H9 (cell line): ENCODE measurements around the gene VPS72. TPM values are rescaled to one million over a fixed set of nuclear protein-coding genes. Genes with fewer than 3 reads are reported as not detected.

ENCODE experiments used
- DNase-seq: peaks from one replicate; pipeline ENCODE4 v3.0.0-alpha.2; 2017
- H2AFZ ChIP-seq: one replicate; pipeline ENCODE4 v1.6.1; 2013; ENCODE audit warnings: mild to moderate bottlenecking, low read length, control low read depth, moderate library complexity
- H2AK5ac ChIP-seq: 2 replicates; pipeline ENCODE4 v1.6.1; 2013; ENCODE audit warnings: low read length, control low read depth, mixed read lengths; ENCODE audit not compliant: insufficient read length
- H2BK120ac ChIP-seq: one replicate; pipeline ENCODE4 v1.6.1; 2013; ENCODE audit warnings: low read depth, mild to moderate bottlenecking, low read length, control low read depth, inconsistent platforms; ENCODE audit not compliant: poor library complexity, severe bottlenecking
- H2BK12ac ChIP-seq: 2 replicates; pipeline ENCODE4 v1.6.1; 2013; ENCODE audit warnings: low read length, control low read depth, mixed read lengths, low read depth; ENCODE audit not compliant: insufficient read length
- H2BK15ac ChIP-seq: 2 replicates; pipeline ENCODE4 v1.6.1; 2013; ENCODE audit warnings: low read depth, low read length, control low read depth
- H2BK20ac ChIP-seq: one replicate; pipeline ENCODE4 v1.6.1; 2013; ENCODE audit warnings: low read depth, mild to moderate bottlenecking, low read length, control low read depth, inconsistent platforms; ENCODE audit not compliant: poor library complexity, severe bottlenecking
- H2BK5ac ChIP-seq: 2 replicates; pipeline ENCODE4 v1.6.1; 2013; ENCODE audit warnings: low read length, control low read depth, mixed read lengths; ENCODE audit not compliant: insufficient read length
- H3K14ac ChIP-seq: 2 replicates; pipeline ENCODE4 v1.6.1; 2013; ENCODE audit warnings: low read length, control low read depth; ENCODE audit not compliant: insufficient read depth
- H3K18ac ChIP-seq: 2 replicates; pipeline ENCODE4 v1.6.1; 2013; ENCODE audit warnings: low read depth, mild to moderate bottlenecking, mixed read lengths, low read length, control low read depth; ENCODE audit not compliant: insufficient read length
- H3K23ac ChIP-seq: 2 replicates; pipeline ENCODE4 v1.6.1; 2013; ENCODE audit warnings: low read length, control low read depth, mixed read lengths, low read depth; ENCODE audit not compliant: insufficient read length
- H3K23me2 ChIP-seq: 2 replicates; pipeline ENCODE4 v1.6.1; 2013; ENCODE audit warnings: low read depth, mild to moderate bottlenecking, mixed read lengths, low read length, control low read depth; ENCODE audit not compliant: insufficient read length, poor library complexity, severe bottlenecking
- H3K27ac ChIP-seq: 2 replicates; pipeline ENCODE4 v1.5.1; 2013; ENCODE audit warnings: low read length, control low read depth, mixed read lengths, low read depth; ENCODE audit not compliant: insufficient read length
- H3K27me3 ChIP-seq: 2 replicates; pipeline ENCODE4 v1.6.1; 2013; ENCODE audit warnings: low read length, control low read depth, inconsistent platforms; ENCODE audit not compliant: insufficient read depth
- H3K4ac ChIP-seq: 2 replicates; pipeline ENCODE4 v1.6.1; 2013; ENCODE audit warnings: low read depth, mild to moderate bottlenecking, control low read depth, inconsistent platforms, low read length, moderate library complexity
- H3K4me1 ChIP-seq: 2 replicates; pipeline ENCODE4 v1.6.1; 2013; ENCODE audit warnings: low read length, control low read depth, inconsistent platforms; ENCODE audit not compliant: insufficient read depth
- H3K4me2 ChIP-seq: 2 replicates; pipeline ENCODE4 v1.6.1; 2013; ENCODE audit warnings: low read length, control low read depth, mixed read lengths; ENCODE audit not compliant: insufficient read length, insufficient read depth
- H3K56ac ChIP-seq: 2 replicates; pipeline ENCODE4 v1.6.1; 2013; ENCODE audit warnings: low read depth, mild to moderate bottlenecking, mixed read lengths, low read length, control low read depth; ENCODE audit not compliant: insufficient read length
- H3K79me1 ChIP-seq: 2 replicates; pipeline ENCODE4 v1.6.1; 2013; ENCODE audit warnings: low read depth, mild to moderate bottlenecking, moderate library complexity, low read length, control low read depth, inconsistent platforms; ENCODE audit not compliant: insufficient read depth, poor library complexity, severe bottlenecking
- H3K79me2 ChIP-seq: 2 replicates; pipeline ENCODE4 v1.6.1; 2013; ENCODE audit warnings: low read length, control low read depth, inconsistent platforms; ENCODE audit not compliant: insufficient read depth
- H3K9ac ChIP-seq: 2 replicates; pipeline ENCODE4 v1.6.1; 2013; ENCODE audit warnings: low read length, control low read depth, mixed read lengths; ENCODE audit not compliant: insufficient read length; ENCODE audit errors: extremely low read depth
- H3K9me3 ChIP-seq: one replicate; pipeline ENCODE4 v1.6.1; 2013; ENCODE audit warnings: low read depth, low read length, inconsistent platforms; ENCODE audit not compliant: control insufficient read depth
- H3T11ph ChIP-seq: one replicate; pipeline ENCODE4 v1.6.1; 2013; ENCODE audit warnings: mild to moderate bottlenecking, low read length, control low read depth, inconsistent platforms
- H4K20me1 ChIP-seq: one replicate; pipeline ENCODE4 v1.6.1; 2013; ENCODE audit not compliant: control insufficient read depth, insufficient read length, insufficient read depth
- H4K5ac ChIP-seq: 2 replicates; pipeline ENCODE4 v1.6.1; 2013; ENCODE audit warnings: low read depth, mild to moderate bottlenecking, mixed read lengths, low read length, control low read depth; ENCODE audit not compliant: insufficient read length
- H4K8ac ChIP-seq: replicated peaks from 2 replicates; pipeline ENCODE4 v1.6.1; 2013; ENCODE audit warnings: low read length, control low read depth, mixed read lengths, low read depth; ENCODE audit not compliant: insufficient read length
- H4K91ac ChIP-seq: 2 replicates; pipeline ENCODE4 v1.6.1; 2013; ENCODE audit warnings: low read depth, mild to moderate bottlenecking, moderate library complexity, mixed read lengths, low read length, control low read depth; ENCODE audit not compliant: insufficient read length
- H3K27ac Mint-ChIP-seq, 3 experiments: 2 replicates in 2 of 3; 3 replicates in 1 of 3; pipeline ENCODE4 v1.8.0; 2020 to 2021; ENCODE audit warnings: mixed read lengths in 3 of 3, mild to moderate bottlenecking in 1 of 3, moderate library complexity in 1 of 3
- H3K27me3 Mint-ChIP-seq: 2 replicates; pipeline ENCODE4 v1.8.0; 2021; ENCODE audit warnings: low read depth, mild to moderate bottlenecking, moderate library complexity, mixed read lengths
- H3K36me3 Mint-ChIP-seq, 3 experiments: 2 replicates in 2 of 3; 3 replicates in 1 of 3; pipeline ENCODE4 v1.8.0; 2020 to 2021; ENCODE audit warnings: low read depth in 3 of 3, mixed read lengths in 3 of 3; ENCODE audit not compliant: insufficient read depth in 1 of 3
- H3K4me1 Mint-ChIP-seq, 2 experiments: 2 replicates each; pipeline ENCODE4 v1.8.0; 2020; ENCODE audit warnings: mixed read lengths in 2 of 2
- H3K4me3 Mint-ChIP-seq, 2 experiments: 2 replicates in 1 of 2; 3 replicates in 1 of 2; pipeline ENCODE4 v1.8.0; 2020 to 2021; ENCODE audit warnings: mild to moderate bottlenecking in 2 of 2, mixed read lengths in 2 of 2, moderate library complexity in 1 of 2
- H3K9me3 Mint-ChIP-seq, 2 experiments: 2 replicates in 1 of 2; 3 replicates in 1 of 2; pipeline ENCODE4 v1.8.0; 2020; ENCODE audit warnings: mild to moderate bottlenecking in 2 of 2, mixed read lengths in 2 of 2, moderate library complexity in 1 of 2
- CTCF ChIP-seq: fragments of 200-600 bp; sonication (generic); conservative IDR thresholded peaks from 3 replicates; pipeline ENCODE4 v1.8.0; 2021; ENCODE audit warnings: antibody characterized with exemption, mild to moderate bottlenecking
- WGBS: extraction: QIAGEN DNeasy Blood & Tissue Kit; methylation state at CpG from one replicate; pipeline ENCODE4 v1.1.7; 2013; ENCODE audit warnings: missing lambda C conversion rate, low lambda C conversion rate, mixed read lengths; ENCODE audit not compliant: insufficient read length; ENCODE audit errors: extremely low coverage; 5-methylcytosine and 5-hydroxymethylcytosine counted together
- total RNA-seq: library from RNA; stranded (reverse); gene quantifications from 2 replicates; pipeline ENCODE4 v1.2.1, GENCODE V29; 2021

Gene VPS72
- total RNA-seq, 1 experiment from 2014 or later: 91.4 TPM

- H4K91ac ChIP-seq: no peak overlapping the region
- no peak overlapping the region for H3K9ac ChIP-seq
- peak overlapping the region in 2 of 3 experiments; percentile 3 to 29; a peak in 5 of 7 replicates for H3K27ac Mint-ChIP-seq
- no peak overlapping the region for H3K4me2 ChIP-seq
- DNase-seq: no peak
- no peak overlapping the region for H2BK5ac ChIP-seq
- H4K8ac ChIP-seq: no peak overlapping the region
- H4K20me1 ChIP-seq: no peaks in the 10 kb centered on the region
- no peaks in the 10 kb centered on the region for H3K27me3 ChIP-seq
- no peak overlapping the region for H3K27ac ChIP-seq
- WGBS: no CpG with 5 or more reads among the region's 5 CpGs
- peaks cover 10 to 17% of the 10 kb centered on the region in 2 experiments for H3K4me1 Mint-ChIP-seq
- H2AK5ac ChIP-seq: no peak overlapping the region
- H3K4ac ChIP-seq: no peak overlapping the region
- no peak overlapping the region for H3K23ac ChIP-seq
- no peak overlapping the region for H2BK20ac ChIP-seq
- no peak overlapping the region for H4K5ac ChIP-seq
- H2BK120ac ChIP-seq: no peak overlapping the region
- H3K9me3 ChIP-seq: no peaks in the 10 kb centered on the region
- TF ChIP-seq CTCF: no peak
- no peak overlapping the region for H2BK12ac ChIP-seq
- H3K9me3 Mint-ChIP-seq: no peaks in the 10 kb centered on the region
- H3K79me2 ChIP-seq: no peaks in the 10 kb centered on the region
- H3K23me2 ChIP-seq: peaks cover 5% of the 10 kb centered on the region
- H3K14ac ChIP-seq: no peak overlapping the region; the same call in 1 of the 2 replicates
- no peak overlapping the region for H2BK15ac ChIP-seq
- H3K4me1 ChIP-seq: no peaks in the 10 kb centered on the region
- no peak overlapping the region for H2AFZ ChIP-seq
- H3K56ac ChIP-seq: no peak overlapping the region
- no peak overlapping the region for H3T11ph ChIP-seq
- H3K36me3 Mint-ChIP-seq: peaks cover 20 to 54% (median 40%) of the 10 kb centered on the region in 3 experiments; a peak in 6 of 7 replicates
- no peak overlapping the region for H3K18ac ChIP-seq
- no peaks in the 10 kb centered on the region for H3K27me3 Mint-ChIP-seq
- no peak overlapping the region for H3K4me3 Mint-ChIP-seq
- no peaks in the 10 kb centered on the region for H3K79me1 ChIP-seq
Observed at GRCh38 chr1:151171190-151171589, 18.8 kb downstream of the VPS72 start.
